Natural killer cell (primary cell): Measurements from ENCODE around the gene SUPT7L. TPM values are rescaled to one million over a fixed set of nuclear protein-coding genes. Genes with fewer than 3 reads are reported as not detected.
"Not testable (repeated sequence)": the region's sequence is repeated elsewhere in the genome, so short reads cannot be mapped to it uniquely, and the experiment has no call there.

Experiments used
- ATAC-seq, 3 donors: fragments of 150-1000 bp in 2 of 3; fragments of 200-7000 bp in 1 of 3; cut with Tn5 transposase; 1 replicate in 1 of 3; 2 replicates in 2 of 3; pipeline ENCODE4 v1.10.0; 2021; ENCODE audit warnings: mild to moderate bottlenecking in 2 of 3, moderate library complexity in 2 of 3
- DNase-seq, 2 donors: peaks; one replicate each; pipeline versions ENCODE4 v3.0.0 to v3.0.0-alpha.2; 2013 to 2021; ENCODE audit warnings: mixed read lengths in 1 of 2
- H3K27ac ChIP-seq: one replicate; pipeline ENCODE4 v1.5.1; 2013; ENCODE audit warnings: mild to moderate bottlenecking, low read length
- H3K27me3 ChIP-seq: one replicate; pipeline ENCODE4 v1.6.1; 2013; ENCODE audit warnings: low read length; ENCODE audit not compliant: control insufficient read depth, insufficient read depth
- H3K36me3 ChIP-seq: one replicate; pipeline ENCODE4 v1.6.1; 2013; ENCODE audit warnings: low read length; ENCODE audit not compliant: control insufficient read depth, insufficient read depth
- H3K4me1 ChIP-seq: one replicate; pipeline ENCODE4 v1.6.1; 2013; ENCODE audit warnings: low read length; ENCODE audit not compliant: control insufficient read depth, insufficient read depth
- H3K4me3 ChIP-seq: one replicate; pipeline ENCODE4 v1.5.1; 2013; ENCODE audit warnings: low read length
- H3K9me3 ChIP-seq: one replicate; pipeline ENCODE4 v1.6.1; 2013; ENCODE audit warnings: low read length; ENCODE audit not compliant: control insufficient read depth, insufficient read depth
- H3K27ac Mint-ChIP-seq, 2 donors: one replicate each; pipeline ENCODE4 v1.8.0; 2022; ENCODE audit warnings: mild to moderate bottlenecking in 2 of 2, mixed read lengths in 2 of 2, moderate library complexity in 1 of 2
- H3K27me3 Mint-ChIP-seq, 2 donors: one replicate each; pipeline ENCODE4 v1.8.0; 2022; ENCODE audit warnings: low read depth in 2 of 2, mixed read lengths in 2 of 2
- H3K36me3 Mint-ChIP-seq: one replicate; pipeline ENCODE4 v1.8.0; 2022; ENCODE audit warnings: mixed read lengths
- H3K4me1 Mint-ChIP-seq, 2 donors: one replicate each; pipeline ENCODE4 v1.8.0; 2022; ENCODE audit warnings: mixed read lengths in 2 of 2
- H3K4me3 Mint-ChIP-seq: one replicate; pipeline ENCODE4 v1.8.0; 2022; ENCODE audit warnings: mild to moderate bottlenecking, moderate library complexity, mixed read lengths
- H3K9me3 Mint-ChIP-seq, 2 donors: one replicate each; pipeline ENCODE4 v1.8.0; 2022; ENCODE audit warnings: mixed read lengths in 2 of 2
- CTCF ChIP-seq: fragments of 200-600 bp; IDR thresholded peaks from one replicate; pipeline ENCODE4 v1.8.0; 2022; ENCODE audit warnings: antibody characterized with exemption
- WGBS: methylation state at CpG from one replicate; pipeline ENCODE4 v1.1.7; 2013; ENCODE audit warnings: missing lambda C conversion rate; ENCODE audit not compliant: insufficient coverage; 5-methylcytosine and 5-hydroxymethylcytosine counted together
- intact Hi-C: fragments of 100-400 bp; cut with micrococcal nuclease; formaldehyde crosslinking; loops from one replicate; pipeline ENCODE4 v1.14.2; 2022
- total RNA-seq, 4 donors: library from RNA; stranded (reverse); fragments of 120-200 nt in 1 of 4; gene quantifications; one replicate each; pipeline versions ENCODE4 v1.2.3 to v1.2.4, GENCODE V29; 2013 to 2022

The SUPT7L gene
- total RNA-seq, 3 donors from 2014 or later (not counting 1 experiment from before 2014, with no cell fraction given) = 52.2 to 53.7 (median 52.8) TPM

DNA sequence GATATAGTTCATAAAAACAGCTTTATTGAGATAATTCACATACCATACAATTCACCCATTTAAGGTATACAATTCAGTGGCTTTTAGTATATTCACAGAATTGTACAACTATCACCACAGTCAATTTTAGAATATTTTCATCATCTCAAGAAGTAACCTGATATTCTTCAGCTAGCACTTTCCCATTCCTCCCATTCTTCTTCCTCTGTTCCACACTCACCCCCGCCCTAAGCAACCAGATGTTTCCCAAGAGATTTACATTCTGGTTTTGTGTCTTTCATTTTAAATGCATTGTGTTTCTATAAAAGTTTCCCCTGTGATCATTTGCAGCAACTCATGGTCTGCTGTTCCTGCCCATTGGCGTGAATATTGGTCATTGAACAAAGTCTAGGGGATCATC lies 29.1 kb downstream of the SUPT7L start:
- DNase-seq (no peak), ATAC-seq (no peak)
- H3K4me3 ChIP-seq = no peak overlapping the region
- H3K4me1 ChIP-seq = peaks cover 7% of the 10 kb centered on the region
- H3K27me3 ChIP-seq = no peaks in the 10 kb centered on the region
- Mint-ChIP-seq H3K36me3 (peaks cover 46% of the 10 kb centered on the region), H3K4me1 (peaks cover 10 to 25% of the 10 kb centered on the region in 2 donors), H3K9me3 (no peaks in the 10 kb centered on the region), H3K27ac (no peak overlapping the region), H3K27me3 (no peaks in the 10 kb centered on the region), H3K4me3 (no peak overlapping the region)
- H3K27ac ChIP-seq = no peak overlapping the region
- no peaks in the 10 kb centered on the region for H3K9me3 ChIP-seq
- no peak for TF ChIP-seq CTCF
- 97% methylated on average over 2 of the region's 2 CpGs for WGBS
- peaks cover 69% of the 10 kb centered on the region for H3K36me3 ChIP-seq
- intact Hi-C loops = no loop called here

DNA sequence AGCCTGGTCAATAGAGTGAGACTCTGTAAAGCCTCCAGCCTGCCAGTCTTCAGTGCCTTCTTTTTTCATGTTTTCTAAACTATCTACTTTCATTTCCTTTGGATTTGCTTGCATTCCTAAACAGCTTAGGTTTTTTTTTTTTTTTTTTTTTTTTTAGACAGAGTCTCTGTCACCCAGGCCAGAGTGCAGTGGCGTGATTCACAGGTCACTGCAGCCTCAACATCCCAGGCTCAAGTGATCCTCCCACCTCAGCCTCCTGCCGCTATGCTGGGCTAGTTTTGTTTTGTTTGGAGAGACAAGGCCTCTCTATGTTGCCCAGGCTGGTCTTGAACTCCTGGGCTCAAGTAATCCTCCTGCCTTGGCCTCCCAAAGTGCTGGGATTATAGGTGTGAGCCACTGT lies 33.2 kb downstream of the SUPT7L start:
- intact Hi-C loops, H3K4me3 ChIP-seq, H3K27ac ChIP-seq, ATAC-seq, H3K9me3 Mint-ChIP-seq, DNase-seq, H3K9me3 ChIP-seq, H3K27me3 ChIP-seq, H3K27me3 Mint-ChIP-seq: not testable (repeated sequence)
- Mint-ChIP-seq H3K4me3 (peak overlapping the region; percentile 62), H3K36me3 (peaks cover 23% of the 10 kb centered on the region), H3K27ac (peak overlapping the region in 1 of 2 donors; percentile 61), H3K4me1 (peaks cover 13 to 20% of the 10 kb centered on the region in 2 donors)
- WGBS = 100% methylated on average over 1 of the region's 2 CpGs
- Histone ChIP-seq H3K36me3 (peaks cover 41% of the 10 kb centered on the region), H3K4me1 (peaks cover 13% of the 10 kb centered on the region)

DNA sequence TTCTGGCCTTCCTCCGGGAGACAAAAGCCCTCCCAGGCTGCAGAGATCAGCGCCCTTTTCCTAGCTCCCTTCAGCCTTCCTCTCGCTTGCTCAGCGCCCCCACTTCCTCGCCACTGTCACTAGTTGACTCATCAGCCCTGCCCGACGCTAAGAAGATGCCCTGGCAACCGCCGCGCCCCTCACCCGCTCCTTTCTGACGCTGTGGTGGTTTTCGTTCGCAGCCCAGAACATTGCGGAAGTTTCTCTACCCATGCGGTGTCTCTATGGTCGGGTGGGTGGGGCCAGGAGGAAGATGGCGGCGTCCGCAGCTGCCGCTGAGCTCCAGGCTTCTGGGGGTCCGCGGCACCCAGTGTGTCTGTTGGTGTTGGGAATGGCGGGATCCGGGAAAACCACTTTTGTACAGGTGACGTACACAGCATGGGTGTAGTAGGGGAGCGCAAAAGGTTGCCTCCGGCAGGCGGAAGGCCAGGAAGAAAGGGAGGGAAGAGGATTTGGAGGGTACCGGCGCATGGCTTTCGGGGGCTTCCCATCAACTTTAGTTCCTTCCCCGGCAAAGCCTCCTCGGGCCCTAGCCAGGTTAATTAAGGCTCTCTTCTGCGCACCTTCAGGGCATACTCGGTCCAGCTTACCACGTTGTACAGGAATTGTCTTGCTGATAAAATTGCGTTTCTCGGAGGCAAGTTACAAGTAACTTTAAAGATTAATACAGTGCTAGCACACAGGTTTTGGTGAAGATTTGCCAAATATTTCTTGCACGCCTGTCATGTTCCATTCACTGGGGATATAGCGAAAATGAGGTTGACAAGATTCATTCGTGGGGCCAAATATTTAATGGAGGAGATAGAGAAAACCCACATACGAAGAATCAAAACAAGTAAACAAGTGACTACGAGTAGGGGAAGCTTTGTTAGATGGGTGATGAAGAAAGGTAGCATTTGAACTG lies 34.4 kb downstream of the SUPT7L start, which contains the start of the genes CCDC121 and GPN1:
Gene CCDC121, minus strand, starts transcription at position 246 of the 943 bp plus-strand sequence. CDS start 1,213 bp downstream, outside the sequence.
Gene GPN1, plus strand, starts transcription at position 284 of the 943 bp plus-strand sequence. Its CDS starts 9 bp downstream, at position 293.
- H3K4me3 ChIP-seq = peak within 1 kb of the TSS; percentile 69
- WGBS = under 1% methylated on average over 43 of the region's 44 CpGs
- H3K4me1 Mint-ChIP-seq = peaks cover 13 to 20% of the 10 kb centered on the region in 2 donors

More for the DNA sequence above, 34.4 kb downstream of the SUPT7L start, which contains the start of the genes CCDC121 and GPN1:
- TF ChIP-seq CTCF = no peak
- H3K4me1 ChIP-seq = peaks cover 13% of the 10 kb centered on the region
- peaks cover 30% of the 10 kb centered on the region for H3K36me3 ChIP-seq
- H3K27ac Mint-ChIP-seq = no peak within 1 kb of the TSS
- H3K9me3 ChIP-seq = no peaks in the 10 kb centered on the region
- peak within 1 kb of the TSS; percentile 65 for H3K27ac ChIP-seq
- no peak within 1 kb of the TSS for H3K4me3 Mint-ChIP-seq
- no peaks in the 10 kb centered on the region for H3K27me3 ChIP-seq
- no peaks in the 10 kb centered on the region for H3K9me3 Mint-ChIP-seq
- peak; percentile 96 to 100 (median 99) for ATAC-seq
- peaks cover 11% of the 10 kb centered on the region for H3K36me3 Mint-ChIP-seq
- intact Hi-C loops = loop anchor here (1.0 to 5.0 kb wide), 4 partner anchors 33 to 140 kb away; partner anchors contain the start of genes IFT172, SLC4A1AP, SUPT7L and ZNF512
- peak; percentile 92 to 97 for DNase-seq
- H3K27me3 Mint-ChIP-seq = no peaks in the 10 kb centered on the region
